Cardiac fibroblast (primary cell): ENCODE measurements around the gene LHX8.
A peak's percentile ranks its signal among the peaks of the same experiment; 100 is the strongest.

Source experiments
- DNase-seq, 2 donors: peaks; one replicate each; pipeline versions ENCODE4 v3.0.0 to v3.0.0-alpha.2; 2010; ENCODE audit warnings: low read depth in 2 of 2
- H3K4me3 ChIP-seq, 2 donors: replicated peaks in 1 of 2; 1 replicate in 1 of 2; 2 replicates in 1 of 2; pipeline ENCODE4 v1.5.1; 2011; ENCODE audit warnings: low read depth in 2 of 2, low read length in 2 of 2, mild to moderate bottlenecking in 2 of 2, moderate library complexity in 1 of 2
- TF ChIP-seq, protein P1 (sequence below): IDR thresholded peaks from one replicate; pipeline ENCODE4 v1.5.1; 2011; ENCODE audit warnings: low read depth, mild to moderate bottlenecking, low read length, inconsistent platforms

The LHX8 gene

DNA sequence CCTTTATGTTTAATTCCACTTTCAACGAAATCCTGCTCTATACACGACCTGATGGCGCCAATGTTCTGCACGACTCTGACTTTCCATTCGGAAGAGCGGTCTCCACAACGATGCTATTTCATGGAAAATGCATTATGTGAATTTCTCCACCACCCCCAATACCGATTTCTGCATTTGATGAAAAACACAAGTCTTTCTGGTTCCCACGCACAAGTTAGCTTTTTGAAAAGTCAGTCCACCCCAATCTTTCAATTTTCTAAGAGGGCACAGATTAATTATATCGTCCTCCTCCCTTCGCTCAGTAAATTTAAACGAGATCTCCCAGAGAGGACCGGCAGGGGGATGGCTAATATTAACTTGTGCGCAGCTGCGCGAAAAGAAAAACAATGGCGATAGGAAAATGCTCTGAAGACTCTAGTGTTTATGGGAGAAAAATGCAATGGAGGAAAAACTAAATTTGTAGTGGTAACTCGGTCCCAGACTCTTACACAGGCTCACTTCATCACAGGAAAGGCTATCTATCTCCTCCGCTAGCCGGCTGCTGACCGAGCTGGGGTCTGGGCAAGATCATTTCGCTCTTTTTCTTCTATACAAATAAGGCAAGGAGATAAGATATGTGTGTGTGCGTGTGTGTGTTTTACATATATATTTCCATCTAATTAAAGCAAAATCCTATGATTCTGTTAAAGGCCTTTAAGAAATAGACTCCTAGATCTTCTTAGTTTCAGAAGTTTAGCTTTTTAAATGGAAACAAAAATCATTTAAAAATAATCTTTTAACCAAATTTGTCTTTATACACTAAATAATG is 1.2 kb upstream of the LHX8 start:
- TF ChIP-seq, protein P1, sequence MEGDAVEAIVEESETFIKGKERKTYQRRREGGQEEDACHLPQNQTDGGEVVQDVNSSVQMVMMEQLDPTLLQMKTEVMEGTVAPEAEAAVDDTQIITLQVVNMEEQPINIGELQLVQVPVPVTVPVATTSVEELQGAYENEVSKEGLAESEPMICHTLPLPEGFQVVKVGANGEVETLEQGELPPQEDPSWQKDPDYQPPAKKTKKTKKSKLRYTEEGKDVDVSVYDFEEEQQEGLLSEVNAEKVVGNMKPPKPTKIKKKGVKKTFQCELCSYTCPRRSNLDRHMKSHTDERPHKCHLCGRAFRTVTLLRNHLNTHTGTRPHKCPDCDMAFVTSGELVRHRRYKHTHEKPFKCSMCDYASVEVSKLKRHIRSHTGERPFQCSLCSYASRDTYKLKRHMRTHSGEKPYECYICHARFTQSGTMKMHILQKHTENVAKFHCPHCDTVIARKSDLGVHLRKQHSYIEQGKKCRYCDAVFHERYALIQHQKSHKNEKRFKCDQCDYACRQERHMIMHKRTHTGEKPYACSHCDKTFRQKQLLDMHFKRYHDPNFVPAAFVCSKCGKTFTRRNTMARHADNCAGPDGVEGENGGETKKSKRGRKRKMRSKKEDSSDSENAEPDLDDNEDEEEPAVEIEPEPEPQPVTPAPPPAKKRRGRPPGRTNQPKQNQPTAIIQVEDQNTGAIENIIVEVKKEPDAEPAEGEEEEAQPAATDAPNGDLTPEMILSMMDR, result no peak

DNA sequence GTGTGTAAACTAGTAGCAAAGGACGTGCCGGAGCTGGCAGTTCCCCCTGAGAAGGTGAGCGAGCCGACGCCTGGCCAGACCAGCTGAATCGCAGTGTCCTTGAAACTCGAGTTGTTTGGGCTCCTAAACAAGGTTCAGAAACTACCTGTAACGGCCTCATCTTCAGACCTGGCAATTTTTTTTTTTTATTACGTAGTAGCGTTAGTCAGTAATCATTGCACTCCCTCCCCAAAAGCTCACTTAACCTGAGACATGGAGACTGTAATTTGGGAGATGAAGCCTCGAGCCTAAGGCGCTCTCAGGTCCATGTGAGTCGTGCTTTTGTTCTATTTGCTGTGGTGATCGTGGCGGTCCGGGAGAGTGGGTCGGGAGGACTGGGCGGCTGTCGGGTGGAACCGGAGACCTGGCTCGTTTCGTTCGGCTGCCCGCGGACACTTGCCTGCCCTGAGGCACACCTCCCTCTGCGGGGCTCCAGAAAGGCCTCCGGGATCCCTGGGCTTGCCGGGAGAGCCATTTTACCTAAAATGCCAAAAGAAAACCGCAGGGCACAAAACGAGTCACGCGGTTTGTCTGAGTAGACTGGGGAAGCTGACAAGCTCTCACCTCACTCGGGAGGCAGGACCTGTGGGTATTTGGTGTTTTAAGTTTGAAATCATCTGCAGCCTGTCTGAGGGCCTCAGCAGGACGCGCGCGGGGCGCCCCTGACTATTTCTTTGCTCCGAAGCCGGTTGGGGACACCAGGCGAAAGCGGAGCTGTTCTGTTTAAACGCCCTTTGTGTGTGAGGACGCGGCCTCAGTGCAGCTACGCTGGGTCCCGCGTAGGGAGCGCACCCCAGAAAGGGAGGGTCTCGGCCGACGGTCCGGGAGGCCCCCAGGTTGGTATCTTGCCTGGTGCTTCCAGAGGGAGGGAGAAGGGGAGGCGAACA is 722 bp downstream of the LHX8 start:
- peak overlapping the region in 1 of 2 donors; percentile 27 for H3K4me3 ChIP-seq

More for the DNA sequence above, 1.2 kb upstream of the LHX8 start:
- H3K4me3 ChIP-seq, result no peak overlapping the region
- DNase-seq, result no peak

DNA sequence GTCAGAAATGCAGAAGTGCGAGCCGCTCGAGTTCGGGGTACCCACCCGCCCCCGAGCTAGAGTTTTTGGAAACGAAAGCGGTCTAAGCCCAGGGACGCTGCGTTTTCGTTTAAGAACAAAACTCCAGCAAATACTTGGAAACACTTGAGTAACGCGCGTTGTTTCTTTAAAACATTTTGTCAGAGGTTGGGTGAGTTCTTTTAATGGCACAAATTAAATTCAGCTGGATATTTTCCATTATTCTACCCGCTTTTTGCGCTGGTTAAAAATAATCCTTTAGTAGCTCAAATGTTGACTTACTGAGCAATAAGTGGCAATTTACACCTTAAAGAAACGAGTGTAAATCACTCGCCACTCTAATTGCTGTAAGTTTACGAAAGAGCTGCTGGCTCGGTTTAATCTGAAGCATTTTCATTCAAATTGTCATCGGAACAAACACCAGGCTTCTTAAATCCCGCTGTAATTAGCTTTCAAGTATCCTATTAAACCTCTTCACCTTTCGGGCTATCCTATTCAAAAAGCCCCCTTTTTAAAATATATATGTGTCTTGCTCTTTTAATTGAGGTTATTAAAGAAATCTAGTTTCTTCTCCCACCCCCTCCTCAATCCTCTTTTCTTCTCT is 1.5 kb downstream of the LHX8 start:
- H3K4me3 ChIP-seq, result peak overlapping the region in 1 of 2 donors; percentile 27
- peak; percentile 5 to 22 for DNase-seq
- TF ChIP-seq, protein P1, result no peak

More for the DNA sequence above, 722 bp downstream of the LHX8 start:
- no peak for DNase-seq
- TF ChIP-seq, protein P1, result no peak

DNA sequence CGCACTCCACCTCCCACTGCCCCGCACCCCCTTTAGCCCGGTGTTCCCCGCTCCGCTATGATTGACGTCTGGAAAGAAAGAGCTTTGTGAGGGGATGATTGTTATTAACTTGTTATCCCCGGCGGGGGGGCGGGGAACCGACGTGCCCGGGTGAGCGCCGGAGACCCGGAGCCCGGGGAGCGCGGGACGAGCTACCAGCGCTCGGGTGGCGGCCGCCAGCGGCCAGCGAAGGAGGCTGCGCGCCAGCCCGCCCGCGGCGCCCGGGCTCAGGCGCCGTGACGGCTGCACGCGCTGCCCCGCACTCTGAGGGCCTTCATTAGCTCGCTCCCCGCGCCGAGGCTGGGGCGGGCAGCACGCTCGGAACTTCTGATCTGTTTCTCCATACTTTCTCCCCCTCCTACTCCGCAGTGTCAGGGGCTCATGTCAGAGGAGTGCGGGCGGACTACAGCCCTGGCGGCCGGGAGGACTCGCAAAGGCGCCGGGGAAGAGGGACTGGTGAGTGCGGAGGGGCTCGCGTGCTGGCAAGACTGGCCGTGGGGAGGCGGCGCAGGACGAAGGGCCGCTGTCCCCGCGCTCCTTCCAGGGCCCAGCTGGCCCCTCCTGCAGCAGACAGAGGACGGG is 2.1 kb downstream of the LHX8 start:
- DNase-seq, result no peak
- TF ChIP-seq, protein P1, result no peak
- H3K4me3 ChIP-seq, result no peak overlapping the region

DNA sequence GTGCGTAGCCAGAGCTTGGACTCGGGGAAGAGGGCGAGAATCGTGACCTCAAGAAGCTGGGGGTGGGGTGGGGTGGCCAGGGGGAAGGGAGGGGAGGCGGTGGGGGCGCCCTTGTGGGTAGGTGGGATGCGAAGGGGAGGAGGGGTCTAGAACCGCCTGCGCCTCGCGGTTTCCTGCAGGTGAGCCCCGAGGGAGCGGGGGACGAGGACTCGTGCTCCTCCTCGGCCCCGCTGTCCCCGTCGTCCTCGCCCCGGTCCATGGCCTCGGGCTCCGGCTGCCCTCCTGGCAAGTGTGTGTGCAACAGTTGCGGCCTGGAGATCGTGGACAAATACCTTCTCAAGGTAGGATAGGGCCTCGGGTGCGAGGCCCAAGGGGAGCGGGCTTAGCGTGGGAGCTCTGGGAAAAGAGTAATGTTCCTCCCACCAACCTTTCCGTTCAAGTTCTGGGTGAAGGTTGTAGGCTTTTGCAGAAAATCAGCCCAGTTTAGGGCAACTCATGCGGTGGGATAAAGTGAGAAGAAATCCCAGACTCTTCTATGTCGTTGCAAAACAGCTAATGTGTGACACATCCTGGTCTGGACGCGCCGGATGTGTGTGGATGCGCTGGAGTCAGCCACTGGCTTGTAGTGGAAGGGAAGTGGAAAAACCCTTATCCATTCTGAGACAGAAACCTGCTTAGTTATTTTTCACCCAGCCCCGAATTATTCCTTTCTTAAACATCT is 2.9 kb downstream of the LHX8 start:
- H3K4me3 ChIP-seq, result no peak overlapping the region
- TF ChIP-seq, protein P1, result no peak
- DNase-seq, result peak; percentile 5 to 20
